NT2/D1 (cell line): ENCODE measurements around the gene PCBD2.

Source experiments
- SUZ12 ChIP-seq: IDR thresholded peaks from 2 replicates; pipeline ENCODE4 v1.6.1; 2011; ENCODE audit not compliant: insufficient read length, insufficient read depth; ENCODE audit errors: extremely low read depth
- YY1 ChIP-seq: IDR thresholded peaks from 2 replicates; pipeline ENCODE4 v1.6.1; 2011; ENCODE audit not compliant: insufficient read length, insufficient read depth
- ZNF274 ChIP-seq: IDR thresholded peaks from 2 replicates; pipeline ENCODE4 v1.6.1; 2011; ENCODE audit warnings: mild to moderate bottlenecking, low read depth, low read length

- TF ChIP-seq ZNF274 (no peak), SUZ12 (no peak), YY1 (no peak)
Measured at GRCh38 chr5:134892282-134892681, 12.6 kb upstream of the PCBD2 start.
